HG02610 (cell line): Measurements from ENCODE around the gene DNAH14.
"Not testable (repeated sequence)": the region's sequence is repeated elsewhere in the genome, so short reads cannot be mapped to it uniquely, and the experiment has no call there.

ENCODE experiments used
- ATAC-seq: cut with Tn5 transposase; IDR thresholded peaks from one replicate; pipeline ENCODE4 v1.9.1; 2021; ENCODE audit warnings: mild to moderate bottlenecking, moderate library complexity; ENCODE audit not compliant: unreplicated experiment

The DNAH14 gene

GRCh38 chr1:225380691-225381090 lies 451.2 kb downstream of the DNAH14 start:
- no peak for ATAC-seq

GRCh38 chr1:225386860-225387259 lies 457.4 kb downstream of the DNAH14 start:
- not testable (repeated sequence) for ATAC-seq

GRCh38 chr1:225388372-225388771 lies 458.9 kb downstream of the DNAH14 start:
- ATAC-seq, result no peak

DNA sequence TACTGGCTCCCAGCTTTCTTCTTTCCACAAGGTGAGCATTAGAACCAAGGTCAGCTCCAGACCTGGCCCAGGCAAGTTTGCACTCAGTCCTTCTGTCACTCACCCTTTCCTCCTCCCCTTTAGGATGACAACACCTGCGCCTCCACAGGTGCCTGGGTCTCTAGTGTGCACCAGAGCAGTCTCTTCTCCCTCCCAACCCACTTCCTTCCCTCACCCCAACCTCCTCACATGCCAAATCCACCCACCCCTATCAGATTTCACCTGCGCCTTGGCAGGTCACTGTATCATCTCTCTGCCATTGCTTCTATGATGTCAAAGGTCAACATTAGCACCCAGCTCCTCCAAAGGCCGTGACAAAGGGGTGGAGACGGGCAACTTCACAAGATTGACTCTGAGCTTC lies 460.4 kb downstream of the DNAH14 start:
- no peak for ATAC-seq

DNA sequence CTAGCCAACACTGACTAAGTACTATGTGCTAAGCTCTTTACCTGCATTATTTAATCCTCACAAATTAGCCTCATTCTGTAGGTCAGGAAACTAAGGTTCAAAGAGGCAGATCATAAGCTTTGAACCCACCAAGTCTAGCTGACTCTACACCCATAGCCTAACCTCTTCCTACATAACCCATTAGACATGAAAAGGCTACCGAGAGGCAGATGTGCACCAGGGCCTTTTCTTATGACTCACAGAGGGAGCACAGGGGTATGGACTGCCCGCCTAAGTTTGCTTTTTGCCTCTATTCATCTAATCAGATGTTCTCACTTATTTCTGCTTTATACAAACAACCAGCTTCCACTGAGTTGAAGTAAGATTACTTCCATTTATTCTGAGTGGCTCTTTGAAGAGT lies 466.9 kb downstream of the DNAH14 start:
- no peak for ATAC-seq

- ATAC-seq, result no peak
Measured at GRCh38 chr1:225400968-225401367, 471.5 kb downstream of the DNAH14 start.

DNA sequence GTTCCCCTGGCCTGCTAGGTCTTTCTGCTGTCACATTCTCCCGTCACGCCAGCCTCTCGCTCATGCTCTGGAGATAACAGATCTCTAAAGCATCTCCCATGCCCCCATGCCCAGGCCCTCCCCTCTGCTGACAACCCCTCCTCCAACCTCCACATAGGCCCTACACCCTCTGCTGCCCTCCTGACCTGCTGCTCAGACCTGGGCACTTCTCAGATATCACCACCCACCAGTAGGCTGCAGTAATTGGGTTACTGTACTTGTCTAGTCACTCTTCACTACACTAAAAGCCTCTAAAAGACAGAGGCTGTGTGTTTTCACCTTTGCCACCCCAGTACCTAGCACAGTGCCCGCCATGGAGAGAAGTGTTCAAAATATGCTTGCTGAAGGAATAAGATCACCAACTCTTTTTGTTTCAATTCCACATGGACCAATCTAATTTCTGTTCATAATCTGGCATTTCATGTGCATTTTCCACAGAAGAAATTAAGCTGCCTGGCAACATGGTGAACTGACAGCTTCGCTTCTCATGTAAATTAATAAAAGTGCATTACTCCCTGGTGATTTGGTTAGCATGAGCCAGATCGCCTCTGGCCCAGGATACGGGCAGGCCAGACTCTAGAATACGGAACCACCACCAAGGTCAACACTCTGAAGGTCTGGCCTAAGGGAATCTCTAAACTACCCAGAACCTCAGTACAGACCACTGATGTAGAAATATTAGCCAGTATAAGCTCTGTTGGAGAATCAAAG lies 477.7 kb downstream of the DNAH14 start:
- no peak for ATAC-seq

DNA sequence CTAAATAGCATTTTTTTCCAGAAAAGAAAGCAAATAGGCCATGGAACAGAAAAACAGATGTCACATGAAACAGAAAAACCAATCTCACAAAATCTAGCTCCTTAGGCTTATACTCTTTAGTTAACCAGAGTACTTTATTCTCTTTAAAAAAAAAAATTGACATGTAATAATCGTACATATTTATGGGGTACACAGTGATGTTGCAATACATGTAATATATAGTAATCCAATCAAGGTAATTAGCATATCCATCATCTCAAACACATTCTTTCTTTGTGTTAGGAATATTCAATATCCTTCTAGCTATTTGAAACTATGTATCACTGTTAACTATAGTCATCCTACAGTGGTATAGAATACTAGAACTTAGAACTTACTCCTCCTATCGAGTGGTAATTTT lies 478.3 kb downstream of the DNAH14 start:
- ATAC-seq, result no peak

DNA sequence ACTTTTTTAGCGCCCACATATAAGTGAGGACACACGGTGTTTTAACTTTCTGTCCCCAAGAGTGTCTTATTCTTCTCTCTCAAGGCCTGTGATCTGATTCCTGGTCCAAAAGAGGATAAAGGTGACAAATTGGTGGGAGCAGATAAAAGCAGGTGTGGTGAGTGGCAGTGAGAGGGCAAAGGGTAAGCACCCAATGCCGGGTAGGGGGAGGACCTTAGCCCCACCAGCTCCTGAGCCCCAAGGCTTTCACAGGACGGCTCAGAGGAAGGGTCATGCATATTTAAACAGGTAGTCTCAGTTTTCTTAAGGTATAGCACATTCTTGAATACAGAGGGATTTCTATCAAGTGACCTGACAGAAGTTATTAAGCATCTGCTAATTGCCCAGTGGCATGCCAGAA lies 478.8 kb downstream of the DNAH14 start:
- ATAC-seq, result no peak

DNA sequence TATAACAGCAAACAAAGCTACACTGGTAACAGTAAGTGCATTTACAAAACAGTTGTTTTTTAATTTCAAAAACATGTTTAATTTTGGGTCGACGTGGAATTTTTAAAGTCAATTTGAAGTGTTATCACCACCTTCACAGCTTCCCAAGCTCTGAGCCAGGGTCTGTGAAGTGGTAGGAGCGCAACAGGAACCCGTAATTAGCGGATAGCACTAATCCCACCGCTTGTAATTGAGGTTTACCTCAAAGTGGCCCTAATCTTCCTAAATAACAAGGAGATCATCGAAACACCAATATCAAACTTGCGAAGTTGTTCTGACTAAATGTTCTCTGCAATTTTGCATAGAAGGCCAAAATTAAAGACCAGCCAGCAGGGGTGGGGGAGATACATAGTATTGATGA lies 479.6 kb downstream of the DNAH14 start:
- no peak for ATAC-seq

GRCh38 chr1:225410036-225410435 lies 480.6 kb downstream of the DNAH14 start:
- no peak for ATAC-seq

GRCh38 chr1:225412321-225412720 lies 482.8 kb downstream of the DNAH14 start:
- ATAC-seq, result no peak

- ATAC-seq, result no peak
Measured at GRCh38 chr1:225412803-225413351, 483.4 kb downstream of the DNAH14 start.

GRCh38 chr1:225413708-225414375 lies 484.4 kb downstream of the DNAH14 start:
- no peak for ATAC-seq

- ATAC-seq, result no peak
Measured at GRCh38 chr1:225415307-225415706, 485.8 kb downstream of the DNAH14 start.

DNA sequence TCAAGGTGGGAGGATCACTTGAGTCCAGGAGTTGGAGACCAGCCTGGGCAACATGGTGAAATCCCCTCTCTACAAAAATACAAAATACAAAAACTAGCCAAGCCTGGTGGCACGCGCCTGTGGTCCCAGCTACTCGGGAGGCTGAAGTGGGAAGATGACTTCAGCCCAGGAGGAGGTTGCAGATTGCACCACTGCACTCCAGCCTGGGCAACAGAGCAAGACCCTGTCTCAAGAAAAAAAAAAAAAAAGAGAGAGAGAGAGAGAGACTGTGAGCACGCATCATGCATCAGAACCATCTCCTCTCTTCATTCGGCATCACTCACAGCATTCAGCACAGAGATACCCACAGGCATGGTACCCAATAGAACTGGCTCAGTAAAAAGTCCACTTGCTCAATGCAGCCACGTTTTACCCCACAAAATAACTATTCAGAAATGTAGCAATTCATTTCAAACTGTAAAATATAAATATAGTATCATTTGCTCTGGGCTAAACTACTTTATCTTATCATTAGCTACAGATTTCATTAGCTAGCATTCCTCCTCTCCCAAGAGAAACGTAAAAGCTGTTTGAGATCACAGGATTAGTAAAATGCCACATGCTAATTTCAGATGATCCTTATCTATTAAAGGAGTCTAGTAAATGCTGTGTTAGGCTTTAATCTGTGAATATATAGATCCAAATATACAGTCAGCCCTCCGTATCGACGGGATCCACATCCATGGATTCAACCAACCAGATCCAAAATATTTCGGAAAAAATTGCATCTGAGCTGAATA lies 486.7 kb downstream of the DNAH14 start:
- ATAC-seq, result no peak

DNA sequence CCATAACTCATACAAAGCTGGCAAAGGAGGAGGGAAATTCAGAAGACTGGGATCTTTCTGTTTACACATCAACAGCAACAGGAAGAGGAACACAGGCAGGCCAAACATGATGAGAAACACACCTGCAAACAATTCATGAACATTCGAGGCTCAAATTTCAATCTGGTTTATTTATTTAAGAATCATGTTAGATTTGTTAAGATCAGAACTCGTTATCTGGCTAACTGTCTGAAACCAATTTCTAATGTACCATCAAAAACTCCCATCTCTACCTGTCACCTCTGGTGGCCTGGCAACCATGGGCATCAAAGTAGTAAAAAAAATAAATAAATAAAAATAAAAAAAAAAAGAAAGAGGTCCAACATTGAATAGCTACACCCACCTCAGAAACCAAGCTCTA lies 488.6 kb downstream of the DNAH14 start:
- ATAC-seq, result no peak

- ATAC-seq, result no peak
Measured at GRCh38 chr1:225418598-225418997, 489.1 kb downstream of the DNAH14 start.

GRCh38 chr1:225422031-225422605 lies 492.6 kb downstream of the DNAH14 start:
- no peak for ATAC-seq

DNA sequence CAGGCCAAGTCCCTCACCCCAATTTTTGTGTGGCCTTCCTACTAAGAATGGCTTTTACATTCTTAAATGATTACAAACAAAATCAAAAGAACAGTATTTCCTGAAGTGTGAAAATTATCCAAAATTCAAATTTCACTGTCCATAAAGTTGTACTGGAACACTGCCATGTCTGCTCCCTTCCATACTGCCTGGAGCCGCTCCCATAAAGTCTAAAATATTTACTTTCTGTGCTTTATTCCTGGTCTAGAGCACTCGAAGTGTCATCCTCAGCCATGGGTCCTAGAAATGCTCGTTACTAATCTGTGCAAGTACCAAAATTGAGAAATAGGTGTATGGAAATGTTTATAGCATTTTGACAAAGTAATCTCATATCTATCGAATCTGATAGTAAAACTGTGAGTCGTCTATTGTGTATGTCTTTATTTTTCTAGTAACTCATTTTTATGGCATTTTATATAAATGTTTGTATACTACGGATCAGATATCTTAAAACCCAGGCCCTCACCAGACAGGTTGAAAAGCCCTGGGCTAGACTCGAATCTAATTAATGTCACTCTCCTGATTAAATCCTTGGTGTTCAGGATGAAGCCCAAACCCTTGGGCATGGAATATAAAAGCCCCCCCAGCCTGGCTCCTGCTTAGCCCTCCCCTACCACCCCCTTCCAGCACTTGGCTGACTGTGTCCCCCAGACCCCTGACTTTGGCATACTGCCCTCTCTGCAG lies 493.5 kb downstream of the DNAH14 start:
- ATAC-seq, result no peak

DNA sequence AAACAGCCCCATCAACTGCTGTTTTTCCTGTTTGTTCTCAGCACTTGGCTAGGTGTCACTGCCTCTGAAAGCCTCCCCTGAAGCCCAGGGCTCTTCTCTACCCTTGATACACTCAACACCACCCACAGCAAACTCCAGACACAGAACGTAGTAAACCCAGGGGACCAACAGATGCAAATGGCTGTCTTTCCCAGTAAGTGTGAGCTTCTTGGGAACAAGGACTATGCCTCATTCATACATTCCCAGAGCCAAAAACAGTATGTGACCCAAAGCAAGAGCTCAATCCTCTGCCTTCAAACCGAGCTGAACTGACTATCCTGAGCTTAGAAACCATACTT lies 494.0 kb downstream of the DNAH14 start:
- no peak for ATAC-seq
